ENCODE measurements around the gene OAS2.

DNA sequence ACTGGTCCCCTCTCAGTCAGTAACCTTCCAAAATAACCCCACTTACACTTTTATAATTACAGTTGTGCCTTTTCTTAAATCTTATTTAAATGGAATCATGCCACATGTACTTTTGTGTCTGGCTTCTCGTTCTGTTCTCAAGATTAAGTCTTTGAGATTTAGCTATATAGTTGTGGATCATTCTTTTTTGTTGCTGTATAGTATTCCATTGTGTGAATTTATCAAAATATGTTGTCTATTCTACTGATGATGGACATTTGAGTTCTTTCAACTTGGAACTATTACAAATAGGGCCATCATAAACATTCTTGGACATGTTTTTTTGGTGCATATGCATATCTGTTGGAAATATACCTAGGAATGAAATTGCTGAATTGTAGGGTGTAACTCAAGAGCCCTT lies 31.0 kb upstream of the OAS2 start:
- TF ChIP-seq, protein P1, sequence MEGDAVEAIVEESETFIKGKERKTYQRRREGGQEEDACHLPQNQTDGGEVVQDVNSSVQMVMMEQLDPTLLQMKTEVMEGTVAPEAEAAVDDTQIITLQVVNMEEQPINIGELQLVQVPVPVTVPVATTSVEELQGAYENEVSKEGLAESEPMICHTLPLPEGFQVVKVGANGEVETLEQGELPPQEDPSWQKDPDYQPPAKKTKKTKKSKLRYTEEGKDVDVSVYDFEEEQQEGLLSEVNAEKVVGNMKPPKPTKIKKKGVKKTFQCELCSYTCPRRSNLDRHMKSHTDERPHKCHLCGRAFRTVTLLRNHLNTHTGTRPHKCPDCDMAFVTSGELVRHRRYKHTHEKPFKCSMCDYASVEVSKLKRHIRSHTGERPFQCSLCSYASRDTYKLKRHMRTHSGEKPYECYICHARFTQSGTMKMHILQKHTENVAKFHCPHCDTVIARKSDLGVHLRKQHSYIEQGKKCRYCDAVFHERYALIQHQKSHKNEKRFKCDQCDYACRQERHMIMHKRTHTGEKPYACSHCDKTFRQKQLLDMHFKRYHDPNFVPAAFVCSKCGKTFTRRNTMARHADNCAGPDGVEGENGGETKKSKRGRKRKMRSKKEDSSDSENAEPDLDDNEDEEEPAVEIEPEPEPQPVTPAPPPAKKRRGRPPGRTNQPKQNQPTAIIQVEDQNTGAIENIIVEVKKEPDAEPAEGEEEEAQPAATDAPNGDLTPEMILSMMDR (IDR thresholded peaks at IDR 0.05): no peak
- no peak for TF ChIP-seq POLR2A (IDR thresholded peaks at IDR 0.05)

All from body of pancreas (tissue), 4 donors.